Measurements from ENCODE around the gene NUDCD3.

NUDCD3 gene

DNA sequence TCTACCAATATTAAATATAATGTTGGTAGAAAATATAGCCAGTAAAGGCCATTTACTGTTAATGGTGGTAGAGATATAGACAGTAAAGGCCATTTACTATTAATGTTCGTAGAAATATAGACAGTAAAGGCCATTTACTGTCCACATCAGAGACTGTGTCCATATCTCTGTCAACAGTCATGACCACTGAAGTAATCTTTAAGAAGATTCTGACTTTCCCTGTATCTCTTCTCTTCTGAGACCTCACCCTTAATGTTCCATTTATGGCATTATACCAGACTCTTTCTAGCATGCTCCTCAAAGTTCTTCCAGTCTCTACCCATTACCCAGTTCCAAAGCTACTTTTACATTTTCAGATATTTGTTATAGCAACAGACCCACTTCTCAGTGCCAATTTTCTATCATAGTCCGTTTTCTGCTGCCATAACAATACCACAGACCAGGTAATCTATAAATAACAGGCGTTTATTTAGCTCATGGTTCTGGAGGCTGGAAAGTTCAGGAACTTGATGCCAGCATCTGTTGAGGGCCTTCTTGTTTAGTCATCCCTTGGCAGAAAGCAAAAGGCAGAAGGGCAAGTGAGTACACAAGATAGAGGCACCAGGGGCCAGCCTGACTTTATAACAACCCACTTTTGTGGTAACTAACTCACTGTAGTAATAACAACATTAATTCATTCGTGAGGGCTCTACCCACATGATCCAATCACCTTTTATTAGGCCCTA is 7.9 kb upstream of the NUDCD3 start:
- no peak for FAIRE-seq
- TF ChIP-seq, protein P1, sequence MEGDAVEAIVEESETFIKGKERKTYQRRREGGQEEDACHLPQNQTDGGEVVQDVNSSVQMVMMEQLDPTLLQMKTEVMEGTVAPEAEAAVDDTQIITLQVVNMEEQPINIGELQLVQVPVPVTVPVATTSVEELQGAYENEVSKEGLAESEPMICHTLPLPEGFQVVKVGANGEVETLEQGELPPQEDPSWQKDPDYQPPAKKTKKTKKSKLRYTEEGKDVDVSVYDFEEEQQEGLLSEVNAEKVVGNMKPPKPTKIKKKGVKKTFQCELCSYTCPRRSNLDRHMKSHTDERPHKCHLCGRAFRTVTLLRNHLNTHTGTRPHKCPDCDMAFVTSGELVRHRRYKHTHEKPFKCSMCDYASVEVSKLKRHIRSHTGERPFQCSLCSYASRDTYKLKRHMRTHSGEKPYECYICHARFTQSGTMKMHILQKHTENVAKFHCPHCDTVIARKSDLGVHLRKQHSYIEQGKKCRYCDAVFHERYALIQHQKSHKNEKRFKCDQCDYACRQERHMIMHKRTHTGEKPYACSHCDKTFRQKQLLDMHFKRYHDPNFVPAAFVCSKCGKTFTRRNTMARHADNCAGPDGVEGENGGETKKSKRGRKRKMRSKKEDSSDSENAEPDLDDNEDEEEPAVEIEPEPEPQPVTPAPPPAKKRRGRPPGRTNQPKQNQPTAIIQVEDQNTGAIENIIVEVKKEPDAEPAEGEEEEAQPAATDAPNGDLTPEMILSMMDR (IDR thresholded peaks at IDR 0.05; ENCODE audit: insufficient read depth, missing control alignments): no peak
- DNase-seq (ENCODE audit: insufficient read length, low spot score): no peak

DNA sequence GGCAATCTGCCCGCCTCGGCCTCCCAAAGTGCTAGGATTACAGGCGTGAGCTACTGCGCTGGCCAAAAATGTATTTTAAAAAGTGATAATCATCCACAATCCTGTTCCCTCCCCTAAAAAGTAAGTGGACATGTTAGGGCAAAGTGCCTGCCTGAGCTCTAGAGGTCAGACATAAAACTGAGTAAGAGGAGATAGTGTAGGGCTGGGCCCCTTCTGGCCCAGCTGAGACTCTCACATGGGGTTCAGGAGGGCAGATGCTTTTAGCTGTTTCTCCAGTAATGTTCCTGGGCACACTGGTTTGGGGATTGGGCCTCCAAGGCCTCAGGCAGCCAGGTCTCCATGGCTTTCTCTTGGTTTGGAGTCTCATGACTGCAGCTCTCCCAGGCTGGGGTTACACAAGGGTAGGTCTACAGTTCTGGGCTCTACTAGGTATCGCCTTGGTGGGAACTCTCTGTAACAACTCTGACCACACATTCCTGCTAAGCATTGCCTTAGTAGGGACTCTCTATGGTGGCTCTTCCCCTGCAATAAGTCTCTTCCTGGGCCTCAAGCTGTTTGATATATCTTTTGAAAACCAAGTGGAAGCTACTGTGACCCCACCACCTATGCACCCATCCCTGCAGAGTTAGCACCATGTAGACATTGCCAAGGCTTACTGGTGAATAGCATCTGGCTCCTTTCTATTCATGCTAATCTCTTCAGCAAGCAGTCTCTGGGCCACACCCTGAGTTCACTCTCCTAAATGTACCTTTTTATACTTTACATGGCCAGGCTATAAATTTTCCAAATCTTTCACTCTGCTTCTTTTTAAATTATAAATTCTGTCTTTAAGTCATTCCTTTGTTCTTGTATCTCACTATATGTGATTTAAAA is 6.9 kb upstream of the NUDCD3 start:
- FAIRE-seq: no peak
- no peak for DNase-seq (ENCODE audit: insufficient read length, low spot score)
- TF ChIP-seq, protein P1 (IDR thresholded peaks at IDR 0.05; ENCODE audit: insufficient read depth, missing control alignments): no peak

DNA sequence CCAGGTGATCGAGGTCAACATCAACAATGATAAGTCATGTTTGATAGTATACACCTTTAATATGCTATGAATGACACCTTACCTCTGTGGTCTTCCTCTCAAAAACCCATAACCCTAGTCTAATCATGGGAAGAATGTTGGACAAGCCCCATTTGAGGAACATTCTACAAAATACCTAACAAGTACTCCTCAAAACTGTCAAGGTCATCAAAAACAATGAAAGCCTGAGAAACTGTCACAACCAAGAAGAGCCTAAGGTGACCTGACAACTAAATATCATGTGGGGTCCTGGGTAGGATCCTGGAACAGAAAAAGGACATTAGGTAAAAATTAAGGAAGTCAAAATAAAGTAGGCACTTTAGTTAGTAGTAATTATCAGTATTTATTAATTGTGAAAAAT is 5.9 kb upstream of the NUDCD3 start:
- TF ChIP-seq, protein P1 (IDR thresholded peaks at IDR 0.05; ENCODE audit: insufficient read depth, missing control alignments): no peak
- FAIRE-seq (no peak), DNase-seq (ENCODE audit: insufficient read length, low spot score) (no peak)

DNA sequence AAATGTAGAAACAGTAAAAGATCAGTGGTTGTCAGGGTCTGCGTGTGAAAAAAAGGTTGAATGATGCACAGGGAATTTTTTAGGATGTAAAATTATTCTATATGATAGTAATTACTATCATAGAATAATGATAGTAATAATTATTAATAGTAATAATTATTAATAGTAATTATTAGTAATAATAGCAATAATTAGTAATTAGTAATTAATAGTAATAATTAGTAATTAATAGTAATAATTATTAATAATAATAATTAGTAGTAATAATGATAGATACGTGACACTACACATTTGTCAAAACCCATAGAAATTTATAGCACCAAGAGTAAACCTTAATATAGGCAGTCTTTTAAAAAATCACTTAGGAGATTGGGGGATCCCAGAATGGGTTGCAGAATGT is 4.5 kb upstream of the NUDCD3 start:
- FAIRE-seq (no peak), DNase-seq (ENCODE audit: insufficient read length, low spot score) (no peak)
- TF ChIP-seq, protein P1 (IDR thresholded peaks at IDR 0.05; ENCODE audit: insufficient read depth, missing control alignments): no peak

DNA sequence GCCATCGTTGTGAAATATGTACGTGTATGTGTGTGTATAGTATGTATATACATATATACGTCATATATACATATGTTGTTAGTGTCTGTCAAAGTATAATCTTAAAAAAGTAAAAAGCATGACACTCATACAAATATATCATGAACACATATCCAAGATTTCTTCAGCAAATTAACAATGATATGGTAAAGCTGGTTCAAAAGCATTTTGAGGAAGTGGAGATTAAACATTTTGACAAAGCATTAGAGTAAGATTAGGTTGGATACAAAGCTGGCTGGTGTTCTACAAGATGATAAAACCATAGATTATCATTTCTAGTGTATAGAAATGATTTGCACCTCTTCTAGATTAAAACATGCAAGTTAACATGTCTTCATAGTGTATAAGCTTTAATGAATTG is 771 bp upstream of the NUDCD3 start:
- TF ChIP-seq, protein P1 (IDR thresholded peaks at IDR 0.05; ENCODE audit: insufficient read depth, missing control alignments): no peak
- FAIRE-seq (no peak), DNase-seq (ENCODE audit: insufficient read length, low spot score) (no peak)

DNA sequence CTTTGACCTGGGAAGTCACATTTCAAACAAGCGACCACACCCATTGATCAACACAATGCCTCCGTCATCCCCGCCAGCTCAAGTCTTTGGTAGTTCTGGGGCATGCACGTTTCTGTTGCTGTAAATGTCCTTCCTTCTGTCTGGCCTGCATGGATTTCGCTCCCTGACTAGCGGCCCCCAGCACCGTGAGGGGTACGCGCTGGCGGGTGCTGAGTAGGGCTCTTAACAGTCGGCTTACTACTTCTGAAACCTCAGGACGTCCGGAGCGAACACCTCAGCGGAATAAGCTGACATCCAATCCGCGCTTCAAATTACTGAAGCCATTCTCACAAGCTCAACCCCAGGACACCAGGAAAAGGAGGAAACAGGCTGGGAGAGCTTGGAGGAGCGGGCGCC is 505 bp downstream of the NUDCD3 start:
- FAIRE-seq: no peak
- TF ChIP-seq, protein P1 (IDR thresholded peaks at IDR 0.05; ENCODE audit: insufficient read depth, missing control alignments): no peak
- no peak for DNase-seq (ENCODE audit: insufficient read length, low spot score)

DNA sequence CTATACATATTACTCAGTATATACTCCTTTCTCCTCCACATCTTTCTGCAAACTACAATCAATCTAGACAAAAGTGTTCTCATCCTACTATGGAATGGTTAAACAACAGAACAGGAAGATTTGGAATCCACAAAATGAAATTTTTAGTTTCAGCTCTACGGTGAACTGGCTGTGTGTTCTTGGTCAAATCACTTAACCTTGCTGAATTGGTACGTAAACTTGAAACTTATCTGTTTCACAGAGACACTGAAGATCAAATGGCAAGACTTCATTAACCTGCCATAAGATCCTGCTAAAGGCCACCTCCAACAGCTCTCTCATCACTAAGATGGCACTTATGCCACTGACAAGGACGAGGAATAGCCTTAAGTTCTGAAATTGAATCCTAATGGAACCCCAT is 1.5 kb downstream of the NUDCD3 start:
- DNase-seq (ENCODE audit: insufficient read length, low spot score) (no peak), FAIRE-seq (no peak)

More for the DNA sequence above, 1.5 kb downstream of the NUDCD3 start:
- TF ChIP-seq, protein P1 (IDR thresholded peaks at IDR 0.05; ENCODE audit: insufficient read depth, missing control alignments): no peak

Measured in D721Med (cell line).